Common myeloid progenitor, CD34-positive (primary cell): Measurements from ENCODE around the gene MEGF11.

Source experiments
- CTCF ChIA-PET: fragments of 350-600 bp; sonication (Branson Sonifier 250); formaldehyde crosslinking; loops from one replicate; lab custom pipeline; 2021; ENCODE audit warnings: antibody characterized with exemption; lab: Charles Lee
- POLR2A ChIA-PET: fragments of 350-600 bp; sonication (Branson Sonifier 250); formaldehyde crosslinking; loops from one replicate; lab custom pipeline; 2021; ENCODE audit warnings: antibody characterized with exemption; lab: Charles Lee
- DNase-seq, 3 donors: peaks; one replicate each; pipeline versions ENCODE4 v3.0.0 to v3.0.0-alpha.2; 2013
- H3K27ac ChIP-seq, 2 experiments: 1 replicate in 1 of 2; 2 replicates in 1 of 2; pipeline ENCODE4 v1.7.0; 2013; ENCODE audit warnings: inconsistent platforms in 2 of 2, low read length in 2 of 2, mild to moderate bottlenecking in 2 of 2, low read depth in 1 of 2, moderate library complexity in 1 of 2; ENCODE audit not compliant: severe bottlenecking in 2 of 2, insufficient read depth in 1 of 2, poor library complexity in 1 of 2
- H3K27me3 ChIP-seq, 5 experiments: replicated peaks in 2 of 5; 1 replicate in 3 of 5; 2 replicates in 2 of 5; pipeline versions ENCODE4 v1.6.1 to v1.7.0; 2013; ENCODE audit warnings: low read length in 4 of 5, mild to moderate bottlenecking in 2 of 5, moderate library complexity in 2 of 5, inconsistent platforms in 1 of 5; ENCODE audit not compliant: insufficient read depth in 5 of 5, control insufficient read depth in 4 of 5
- H3K36me3 ChIP-seq, 4 experiments: 1 replicate in 2 of 4; 2 replicates in 2 of 4; pipeline versions ENCODE4 v1.6.1 to v1.7.0; 2013; ENCODE audit warnings: low read length in 3 of 4, control low read depth in 1 of 4, mild to moderate bottlenecking in 1 of 4; ENCODE audit not compliant: control insufficient read depth in 4 of 4, insufficient read depth in 4 of 4
- H3K4me1 ChIP-seq, 4 experiments: 1 replicate in 3 of 4; 2 replicates in 1 of 4; pipeline versions ENCODE4 v1.6.1 to v1.7.1; 2013; ENCODE audit warnings: low read length in 3 of 4, mild to moderate bottlenecking in 3 of 4, control low read depth in 1 of 4, inconsistent platforms in 1 of 4, moderate library complexity in 1 of 4; ENCODE audit not compliant: control insufficient read depth in 4 of 4, insufficient read depth in 4 of 4; ENCODE audit errors: control extremely low read depth in 1 of 4
- H3K4me3 ChIP-seq, 7 experiments: 1 replicate in 4 of 7; 2 replicates in 3 of 7; pipeline versions ENCODE4 v1.5.1 to v1.7.0; 2013; ENCODE audit warnings: mild to moderate bottlenecking in 7 of 7, low read length in 6 of 7, moderate library complexity in 6 of 7, inconsistent platforms in 2 of 7, low read depth in 2 of 7, control low read depth in 1 of 7; ENCODE audit not compliant: insufficient read depth in 4 of 7, control insufficient read depth in 1 of 7; ENCODE audit errors: extremely low read depth in 1 of 7
- H3K9me3 ChIP-seq, 5 experiments: 1 replicate in 4 of 5; 2 replicates in 1 of 5; pipeline versions ENCODE4 v1.6.1 to v1.7.1; 2013; ENCODE audit warnings: low read length in 4 of 5, mild to moderate bottlenecking in 2 of 5, inconsistent platforms in 1 of 5, low read depth in 1 of 5, moderate library complexity in 1 of 5; ENCODE audit not compliant: control insufficient read depth in 4 of 5, insufficient read depth in 2 of 5; ENCODE audit errors: control extremely low read depth in 1 of 5
- WGBS: methylation state at CpG from one replicate; pipeline ENCODE4 v1.1.5; 2013; ENCODE audit not compliant: insufficient coverage; 5-methylcytosine and 5-hydroxymethylcytosine counted together

MEGF11 gene

GRCh38 chr15:66110864-66111263 lies 142.7 kb downstream of the MEGF11 start:
- DNase-seq: no peak
- Histone ChIP-seq H3K9me3 (peaks cover 0 to 1% (median 0%) of the 10 kb centered on the region in 5 experiments), H3K4me3 (no peak overlapping the region), H3K27ac (no peak overlapping the region), H3K36me3 (no peaks in the 10 kb centered on the region), H3K27me3 (peaks cover 0 to 22% (median 17%) of the 10 kb centered on the region in 5 experiments), H3K4me1 (no peaks in the 10 kb centered on the region)
- WGBS: 94% methylated on average over 4 of the region's 4 CpGs
- POLR2A ChIA-PET: no interaction called here
- CTCF ChIA-PET: no interaction called here

- Histone ChIP-seq H3K36me3 (no peaks in the 10 kb centered on the region), H3K27me3 (peaks cover 0 to 22% (median 17%) of the 10 kb centered on the region in 5 experiments), H3K27ac (no peak overlapping the region), H3K9me3 (peaks cover 0 to 1% (median 0%) of the 10 kb centered on the region in 5 experiments), H3K4me1 (no peaks in the 10 kb centered on the region), H3K4me3 (no peak overlapping the region)
- POLR2A ChIA-PET: interaction anchor here (1.3 kb wide), 1 partner anchor 76 kb away, joined by 3 read pairs; no protein-coding TSS in a partner anchor
- 98% methylated on average over 5 of the region's 5 CpGs for WGBS
- no peak for DNase-seq
- CTCF ChIA-PET: no interaction called here
These were observed 143.7 kb downstream of the MEGF11 start for GRCh38 chr15:66109826-66110225.

- no peak for DNase-seq
- H3K27ac ChIP-seq: no peak overlapping the region
- WGBS: 81% methylated on average over 12 of the region's 16 CpGs
- H3K27me3 ChIP-seq: peaks cover 0 to 17% (median 14%) of the 10 kb centered on the region in 5 experiments
- no peak overlapping the region for H3K4me3 ChIP-seq
- POLR2A ChIA-PET: interaction anchor here (0.5 to 0.7 kb wide), 2 partner anchors 187 to 297 kb away, joined by 3 read pairs; no protein-coding TSS in a partner anchor
- no peaks in the 10 kb centered on the region for H3K4me1 ChIP-seq
- H3K36me3 ChIP-seq: no peaks in the 10 kb centered on the region
- peaks cover 0 to 1% (median 0%) of the 10 kb centered on the region in 5 experiments for H3K9me3 ChIP-seq
- CTCF ChIA-PET: no interaction called here
These were observed 144.9 kb downstream of the MEGF11 start for GRCh38 chr15:66108483-66109265.

GRCh38 chr15:66107070-66107469 lies 146.5 kb downstream of the MEGF11 start:
- Histone ChIP-seq H3K27me3 (peaks cover 0 to 13% (median 8%) of the 10 kb centered on the region in 5 experiments), H3K4me1 (no peaks in the 10 kb centered on the region), H3K27ac (no peak overlapping the region), H3K4me3 (no peak overlapping the region), H3K36me3 (no peaks in the 10 kb centered on the region), H3K9me3 (no peaks in the 10 kb centered on the region)
- DNase-seq: no peak
- WGBS: 95% methylated on average over 4 of the region's 7 CpGs
- CTCF ChIA-PET: no interaction called here
- POLR2A ChIA-PET: no interaction called here

- no peak overlapping the region for H3K4me3 ChIP-seq
- 97% methylated on average over 3 of the region's 9 CpGs for WGBS
- POLR2A ChIA-PET: no interaction called here
- DNase-seq: no peak
- no peaks in the 10 kb centered on the region for H3K9me3 ChIP-seq
- H3K36me3 ChIP-seq: no peaks in the 10 kb centered on the region
- peaks cover 0 to 11% (median 6%) of the 10 kb centered on the region in 5 experiments for H3K27me3 ChIP-seq
- H3K27ac ChIP-seq: no peak overlapping the region
- H3K4me1 ChIP-seq: no peaks in the 10 kb centered on the region
- CTCF ChIA-PET: no interaction called here
These were observed 148.0 kb downstream of the MEGF11 start for GRCh38 chr15:66105286-66106265.

- Histone ChIP-seq H3K4me1 (no peaks in the 10 kb centered on the region), H3K4me3 (no peak overlapping the region), H3K27ac (no peak overlapping the region), H3K36me3 (no peaks in the 10 kb centered on the region), H3K9me3 (no peaks in the 10 kb centered on the region), H3K27me3 (peaks cover 0 to 10% (median 4%) of the 10 kb centered on the region in 5 experiments)
- ChIA-PET POLR2A (no interaction called here), CTCF (no interaction called here)
- WGBS: 100% methylated on average over 3 of the region's 3 CpGs
- no peak for DNase-seq
These were observed 150.3 kb downstream of the MEGF11 start for GRCh38 chr15:66103293-66103590.
